PFSK-1 (cell line): ENCODE results near the gene NAB1.

ENCODE experiments used
- FOXP2 ChIP-seq: optimal IDR thresholded peaks from 2 replicates; pipeline ENCODE3; 2011; ENCODE audit warnings: borderline replicate concordance, control low read depth, inconsistent platforms; ENCODE audit not compliant: insufficient read depth; ENCODE audit errors: extremely low read length, extremely low read depth
- POLR2AphosphoS5 ChIP-seq: IDR thresholded peaks from 2 replicates; pipeline ENCODE4 v1.6.1; 2012; ENCODE audit warnings: low read depth, mild to moderate bottlenecking, control low read depth, low read length, moderate library complexity
- REST ChIP-seq, 2 experiments: IDR thresholded peaks; 2 replicates each; pipeline versions ENCODE4 v1.6.1 to v1.8.0; 2011 to 2012; ENCODE audit warnings: low read depth in 2 of 2, low read length in 2 of 2, control low read depth in 1 of 2, inconsistent platforms in 1 of 2, mild to moderate bottlenecking in 1 of 2, moderate library complexity in 1 of 2; ENCODE audit not compliant: insufficient read depth in 1 of 2
- SIN3A ChIP-seq: IDR thresholded peaks from 2 replicates; pipeline ENCODE4 v1.6.1; 2012; ENCODE audit warnings: mild to moderate bottlenecking, low read length, moderate library complexity, borderline replicate concordance; ENCODE audit not compliant: insufficient read depth
- TAF1 ChIP-seq: IDR thresholded peaks from 2 replicates; pipeline ENCODE4 v1.6.1; 2012; ENCODE audit warnings: low read length, control low read depth, borderline replicate concordance; ENCODE audit not compliant: insufficient read depth

NAB1 gene

GRCh38 chr2:190679813-190680591 is 31.1 kb downstream of the NAB1 start:
- TF ChIP-seq FOXP2: peak; percentile 70
- TF ChIP-seq TAF1: no peak

- no peak for TF ChIP-seq FOXP2
Observed at GRCh38 chr2:190682168-190682567, 33.3 kb downstream of the NAB1 start.

- TF ChIP-seq REST (IDR thresholded peaks at IDR 0.05; ENCODE audit: insufficient read depth in 1 of 2, low read depth in 2 of 2, low read length in 2 of 2): no peak
- TF ChIP-seq TAF1: no peak
Observed at GRCh38 chr2:190683802-190684201, 34.9 kb downstream of the NAB1 start.

GRCh38 chr2:190684931-190685330 is 36.0 kb downstream of the NAB1 start:
- TF ChIP-seq POLR2AphosphoS5 (no peak), TAF1 (no peak), REST (IDR thresholded peaks at IDR 0.05; ENCODE audit: insufficient read depth in 1 of 2, low read depth in 2 of 2, low read length in 2 of 2) (no peak), FOXP2 (no peak), SIN3A (no peak)

GRCh38 chr2:190685333-190685732 is 36.5 kb downstream of the NAB1 start:
- TF ChIP-seq TAF1: no peak
- TF ChIP-seq SIN3A: no peak
- no peak for TF ChIP-seq FOXP2
- no peak for TF ChIP-seq POLR2AphosphoS5
- TF ChIP-seq REST (IDR thresholded peaks at IDR 0.05; ENCODE audit: insufficient read depth in 1 of 2, low read depth in 2 of 2, low read length in 2 of 2): no peak

GRCh38 chr2:190693533-190694232 is 44.8 kb downstream of the NAB1 start:
- TF ChIP-seq POLR2AphosphoS5 (no peak), FOXP2 (no peak), SIN3A (no peak), REST (IDR thresholded peaks at IDR 0.05; ENCODE audit: insufficient read depth in 1 of 2, low read depth in 2 of 2, low read length in 2 of 2) (no peak), TAF1 (no peak)
